H9 (cell line): Measurements from ENCODE around the gene ZCCHC7. TPM values are rescaled to one million over a fixed set of nuclear protein-coding genes. Genes with fewer than 3 reads are reported as not detected.

Experiments
- DNase-seq: peaks from one replicate; pipeline ENCODE4 v3.0.0-alpha.2; 2017
- H2AFZ ChIP-seq: one replicate; pipeline ENCODE4 v1.6.1; 2013; ENCODE audit warnings: mild to moderate bottlenecking, low read length, control low read depth, moderate library complexity
- H2AK5ac ChIP-seq: 2 replicates; pipeline ENCODE4 v1.6.1; 2013; ENCODE audit warnings: low read length, control low read depth, mixed read lengths; ENCODE audit not compliant: insufficient read length
- H2BK120ac ChIP-seq: one replicate; pipeline ENCODE4 v1.6.1; 2013; ENCODE audit warnings: low read depth, mild to moderate bottlenecking, low read length, control low read depth, inconsistent platforms; ENCODE audit not compliant: poor library complexity, severe bottlenecking
- H2BK12ac ChIP-seq: 2 replicates; pipeline ENCODE4 v1.6.1; 2013; ENCODE audit warnings: low read length, control low read depth, mixed read lengths, low read depth; ENCODE audit not compliant: insufficient read length
- H2BK15ac ChIP-seq: 2 replicates; pipeline ENCODE4 v1.6.1; 2013; ENCODE audit warnings: low read depth, low read length, control low read depth
- H2BK20ac ChIP-seq: one replicate; pipeline ENCODE4 v1.6.1; 2013; ENCODE audit warnings: low read depth, mild to moderate bottlenecking, low read length, control low read depth, inconsistent platforms; ENCODE audit not compliant: poor library complexity, severe bottlenecking
- H2BK5ac ChIP-seq: 2 replicates; pipeline ENCODE4 v1.6.1; 2013; ENCODE audit warnings: low read length, control low read depth, mixed read lengths; ENCODE audit not compliant: insufficient read length
- H3K14ac ChIP-seq: 2 replicates; pipeline ENCODE4 v1.6.1; 2013; ENCODE audit warnings: low read length, control low read depth; ENCODE audit not compliant: insufficient read depth
- H3K18ac ChIP-seq: 2 replicates; pipeline ENCODE4 v1.6.1; 2013; ENCODE audit warnings: low read depth, mild to moderate bottlenecking, mixed read lengths, low read length, control low read depth; ENCODE audit not compliant: insufficient read length
- H3K23ac ChIP-seq: 2 replicates; pipeline ENCODE4 v1.6.1; 2013; ENCODE audit warnings: low read length, control low read depth, mixed read lengths, low read depth; ENCODE audit not compliant: insufficient read length
- H3K23me2 ChIP-seq: 2 replicates; pipeline ENCODE4 v1.6.1; 2013; ENCODE audit warnings: low read depth, mild to moderate bottlenecking, mixed read lengths, low read length, control low read depth; ENCODE audit not compliant: insufficient read length, poor library complexity, severe bottlenecking
- H3K27ac ChIP-seq: 2 replicates; pipeline ENCODE4 v1.5.1; 2013; ENCODE audit warnings: low read length, control low read depth, mixed read lengths, low read depth; ENCODE audit not compliant: insufficient read length
- H3K27me3 ChIP-seq: 2 replicates; pipeline ENCODE4 v1.6.1; 2013; ENCODE audit warnings: low read length, control low read depth, inconsistent platforms; ENCODE audit not compliant: insufficient read depth
- H3K4ac ChIP-seq: 2 replicates; pipeline ENCODE4 v1.6.1; 2013; ENCODE audit warnings: low read depth, mild to moderate bottlenecking, control low read depth, inconsistent platforms, low read length, moderate library complexity
- H3K4me1 ChIP-seq: 2 replicates; pipeline ENCODE4 v1.6.1; 2013; ENCODE audit warnings: low read length, control low read depth, inconsistent platforms; ENCODE audit not compliant: insufficient read depth
- H3K4me2 ChIP-seq: 2 replicates; pipeline ENCODE4 v1.6.1; 2013; ENCODE audit warnings: low read length, control low read depth, mixed read lengths; ENCODE audit not compliant: insufficient read length, insufficient read depth
- H3K56ac ChIP-seq: 2 replicates; pipeline ENCODE4 v1.6.1; 2013; ENCODE audit warnings: low read depth, mild to moderate bottlenecking, mixed read lengths, low read length, control low read depth; ENCODE audit not compliant: insufficient read length
- H3K79me1 ChIP-seq: 2 replicates; pipeline ENCODE4 v1.6.1; 2013; ENCODE audit warnings: low read depth, mild to moderate bottlenecking, moderate library complexity, low read length, control low read depth, inconsistent platforms; ENCODE audit not compliant: insufficient read depth, poor library complexity, severe bottlenecking
- H3K79me2 ChIP-seq: 2 replicates; pipeline ENCODE4 v1.6.1; 2013; ENCODE audit warnings: low read length, control low read depth, inconsistent platforms; ENCODE audit not compliant: insufficient read depth
- H3K9ac ChIP-seq: 2 replicates; pipeline ENCODE4 v1.6.1; 2013; ENCODE audit warnings: low read length, control low read depth, mixed read lengths; ENCODE audit not compliant: insufficient read length; ENCODE audit errors: extremely low read depth
- H3K9me3 ChIP-seq: one replicate; pipeline ENCODE4 v1.6.1; 2013; ENCODE audit warnings: low read depth, low read length, inconsistent platforms; ENCODE audit not compliant: control insufficient read depth
- H3T11ph ChIP-seq: one replicate; pipeline ENCODE4 v1.6.1; 2013; ENCODE audit warnings: mild to moderate bottlenecking, low read length, control low read depth, inconsistent platforms
- H4K20me1 ChIP-seq: one replicate; pipeline ENCODE4 v1.6.1; 2013; ENCODE audit not compliant: control insufficient read depth, insufficient read length, insufficient read depth
- H4K5ac ChIP-seq: 2 replicates; pipeline ENCODE4 v1.6.1; 2013; ENCODE audit warnings: low read depth, mild to moderate bottlenecking, mixed read lengths, low read length, control low read depth; ENCODE audit not compliant: insufficient read length
- H4K8ac ChIP-seq: replicated peaks from 2 replicates; pipeline ENCODE4 v1.6.1; 2013; ENCODE audit warnings: low read length, control low read depth, mixed read lengths, low read depth; ENCODE audit not compliant: insufficient read length
- H4K91ac ChIP-seq: 2 replicates; pipeline ENCODE4 v1.6.1; 2013; ENCODE audit warnings: low read depth, mild to moderate bottlenecking, moderate library complexity, mixed read lengths, low read length, control low read depth; ENCODE audit not compliant: insufficient read length
- H3K27ac Mint-ChIP-seq, 3 experiments: 2 replicates in 2 of 3; 3 replicates in 1 of 3; pipeline ENCODE4 v1.8.0; 2020 to 2021; ENCODE audit warnings: mixed read lengths in 3 of 3, mild to moderate bottlenecking in 1 of 3, moderate library complexity in 1 of 3
- H3K27me3 Mint-ChIP-seq: 2 replicates; pipeline ENCODE4 v1.8.0; 2021; ENCODE audit warnings: low read depth, mild to moderate bottlenecking, moderate library complexity, mixed read lengths
- H3K36me3 Mint-ChIP-seq, 3 experiments: 2 replicates in 2 of 3; 3 replicates in 1 of 3; pipeline ENCODE4 v1.8.0; 2020 to 2021; ENCODE audit warnings: low read depth in 3 of 3, mixed read lengths in 3 of 3; ENCODE audit not compliant: insufficient read depth in 1 of 3
- H3K4me1 Mint-ChIP-seq, 2 experiments: 2 replicates each; pipeline ENCODE4 v1.8.0; 2020; ENCODE audit warnings: mixed read lengths in 2 of 2
- H3K4me3 Mint-ChIP-seq, 2 experiments: 2 replicates in 1 of 2; 3 replicates in 1 of 2; pipeline ENCODE4 v1.8.0; 2020 to 2021; ENCODE audit warnings: mild to moderate bottlenecking in 2 of 2, mixed read lengths in 2 of 2, moderate library complexity in 1 of 2
- H3K9me3 Mint-ChIP-seq, 2 experiments: 2 replicates in 1 of 2; 3 replicates in 1 of 2; pipeline ENCODE4 v1.8.0; 2020; ENCODE audit warnings: mild to moderate bottlenecking in 2 of 2, mixed read lengths in 2 of 2, moderate library complexity in 1 of 2
- CTCF ChIP-seq: fragments of 200-600 bp; sonication (generic); conservative IDR thresholded peaks from 3 replicates; pipeline ENCODE4 v1.8.0; 2021; ENCODE audit warnings: antibody characterized with exemption, mild to moderate bottlenecking
- WGBS: extraction: QIAGEN DNeasy Blood & Tissue Kit; methylation state at CpG from one replicate; pipeline ENCODE4 v1.1.7; 2013; ENCODE audit warnings: missing lambda C conversion rate, low lambda C conversion rate, mixed read lengths; ENCODE audit not compliant: insufficient read length; ENCODE audit errors: extremely low coverage; 5-methylcytosine and 5-hydroxymethylcytosine counted together
- total RNA-seq: library from RNA; stranded (reverse); gene quantifications from 2 replicates; pipeline ENCODE4 v1.2.1, GENCODE V29; 2021

ZCCHC7 gene
- total RNA-seq, 1 experiment from 2014 or later, result 20.3 TPM

GRCh38 chr9:37398464-37399025, 278.2 kb downstream of the ZCCHC7 start:
- no peak for TF ChIP-seq CTCF
- Histone ChIP-seq H2BK120ac (no peak overlapping the region), H4K20me1 (no peaks in the 10 kb centered on the region), H3K4me2 (no peak overlapping the region), H2BK15ac (no peak overlapping the region), H2AFZ (no peak overlapping the region), H3K27ac (no peak overlapping the region), H4K8ac (no peak overlapping the region), H3K56ac (no peak overlapping the region), H2AK5ac (no peak overlapping the region), H3K9me3 (no peaks in the 10 kb centered on the region), H3K4ac (no peak overlapping the region), H3K23me2 (no peaks in the 10 kb centered on the region), H3T11ph (no peak overlapping the region), H3K4me1 (no peaks in the 10 kb centered on the region), H4K5ac (no peak overlapping the region), H4K91ac (no peak overlapping the region), H3K79me2 (no peaks in the 10 kb centered on the region), H3K9ac (no peak overlapping the region), H3K79me1 (no peaks in the 10 kb centered on the region), H3K23ac (no peak overlapping the region), H2BK20ac (no peak overlapping the region), H3K18ac (no peak overlapping the region), H2BK12ac (no peak overlapping the region), H2BK5ac (no peak overlapping the region), H3K14ac (0 out of 2 replicates have a peak overlapping the region, but pooled peaks have one; percentile 53), H3K27me3 (no peaks in the 10 kb centered on the region)
- Mint-ChIP-seq H3K36me3 (no peaks in the 10 kb centered on the region), H3K9me3 (no peaks in the 10 kb centered on the region), H3K4me1 (peaks cover 0 to 4% of the 10 kb centered on the region in 2 experiments; a peak in 1 of 4 replicates), H3K27ac (no peak overlapping the region), H3K27me3 (no peaks in the 10 kb centered on the region; the same call in 1 of the 2 replicates), H3K4me3 (no peak overlapping the region)
- no peak for DNase-seq
- WGBS, result no CpG with 5 or more reads among the region's 7 CpGs
